ENCODE data around the gene ATOX1.
"Not testable (repeated sequence)": the region's sequence is repeated elsewhere in the genome, so short reads cannot be mapped to it uniquely, and the experiment has no call there.

ATOX1 gene

GRCh38 chr5:151730381-151730780, 28.1 kb downstream of the ATOX1 start:
- no peaks in the 10 kb centered on the region for H3K9me2 ChIP-seq (replicated peaks; ENCODE audit: insufficient read depth, low read length)
- no peak for TF ChIP-seq EZH2 (optimal IDR thresholded peaks at IDR 0.05; ENCODE audit: low read depth, low read length)
- TF ChIP-seq EZH2phosphoT487 (IDR thresholded peaks at IDR 0.05; ENCODE audit: low read length) = no peak
- TF ChIP-seq, protein P1, sequence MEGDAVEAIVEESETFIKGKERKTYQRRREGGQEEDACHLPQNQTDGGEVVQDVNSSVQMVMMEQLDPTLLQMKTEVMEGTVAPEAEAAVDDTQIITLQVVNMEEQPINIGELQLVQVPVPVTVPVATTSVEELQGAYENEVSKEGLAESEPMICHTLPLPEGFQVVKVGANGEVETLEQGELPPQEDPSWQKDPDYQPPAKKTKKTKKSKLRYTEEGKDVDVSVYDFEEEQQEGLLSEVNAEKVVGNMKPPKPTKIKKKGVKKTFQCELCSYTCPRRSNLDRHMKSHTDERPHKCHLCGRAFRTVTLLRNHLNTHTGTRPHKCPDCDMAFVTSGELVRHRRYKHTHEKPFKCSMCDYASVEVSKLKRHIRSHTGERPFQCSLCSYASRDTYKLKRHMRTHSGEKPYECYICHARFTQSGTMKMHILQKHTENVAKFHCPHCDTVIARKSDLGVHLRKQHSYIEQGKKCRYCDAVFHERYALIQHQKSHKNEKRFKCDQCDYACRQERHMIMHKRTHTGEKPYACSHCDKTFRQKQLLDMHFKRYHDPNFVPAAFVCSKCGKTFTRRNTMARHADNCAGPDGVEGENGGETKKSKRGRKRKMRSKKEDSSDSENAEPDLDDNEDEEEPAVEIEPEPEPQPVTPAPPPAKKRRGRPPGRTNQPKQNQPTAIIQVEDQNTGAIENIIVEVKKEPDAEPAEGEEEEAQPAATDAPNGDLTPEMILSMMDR (IDR thresholded peaks at IDR 0.05; ENCODE audit: low read length) = no peak
- H3K4me2 ChIP-seq (ENCODE audit: low read depth, low read length) = no peak overlapping the region
- H3K9me3 ChIP-seq (replicated peaks; ENCODE audit: insufficient read depth, low read length) = no peaks in the 10 kb centered on the region
- no peaks in the 10 kb centered on the region for H3K79me2 ChIP-seq (ENCODE audit: low read length)
- H3K4me3 ChIP-seq (ENCODE audit: low read length) = no peak overlapping the region
- no peaks in the 10 kb centered on the region for H4K20me1 ChIP-seq (ENCODE audit: insufficient read depth, low read length)
- H3K27ac ChIP-seq (ENCODE audit: low read length) = no peak overlapping the region
- DNase-seq = no peak
- no peaks in the 10 kb centered on the region for H3K36me3 ChIP-seq (replicated peaks; ENCODE audit: insufficient read depth, low read length)
- H3F3A ChIP-seq (ENCODE audit: insufficient read depth, low read length) = no peaks in the 10 kb centered on the region
- H3K4me1 ChIP-seq (ENCODE audit: low read length) = no peaks in the 10 kb centered on the region
- no peak overlapping the region for H2AFZ ChIP-seq (ENCODE audit: low read length)
- no peak overlapping the region for H3K9ac ChIP-seq (ENCODE audit: low read length)
- no peaks in the 10 kb centered on the region for H3K27me3 ChIP-seq (replicated peaks; ENCODE audit: insufficient read depth, low read length)

- not testable (repeated sequence) for H3F3A ChIP-seq (ENCODE audit: insufficient read depth, low read length); H3K4me3 ChIP-seq (ENCODE audit: low read length); H3K9me3 ChIP-seq (replicated peaks; ENCODE audit: insufficient read depth, low read length); H3K9me2 ChIP-seq (replicated peaks; ENCODE audit: insufficient read depth, low read length); H3K79me2 ChIP-seq (ENCODE audit: low read length); H3K27me3 ChIP-seq (replicated peaks; ENCODE audit: insufficient read depth, low read length); H3K4me1 ChIP-seq (ENCODE audit: low read length); H3K9ac ChIP-seq (ENCODE audit: low read length); H3K27ac ChIP-seq (ENCODE audit: low read length); H3K36me3 ChIP-seq (replicated peaks; ENCODE audit: insufficient read depth, low read length); H4K20me1 ChIP-seq (ENCODE audit: insufficient read depth, low read length); H2AFZ ChIP-seq (ENCODE audit: low read length); DNase-seq; H3K4me2 ChIP-seq (ENCODE audit: low read depth, low read length)
Observed at GRCh38 chr5:151729597-151729996, 28.8 kb downstream of the ATOX1 start.

DNA sequence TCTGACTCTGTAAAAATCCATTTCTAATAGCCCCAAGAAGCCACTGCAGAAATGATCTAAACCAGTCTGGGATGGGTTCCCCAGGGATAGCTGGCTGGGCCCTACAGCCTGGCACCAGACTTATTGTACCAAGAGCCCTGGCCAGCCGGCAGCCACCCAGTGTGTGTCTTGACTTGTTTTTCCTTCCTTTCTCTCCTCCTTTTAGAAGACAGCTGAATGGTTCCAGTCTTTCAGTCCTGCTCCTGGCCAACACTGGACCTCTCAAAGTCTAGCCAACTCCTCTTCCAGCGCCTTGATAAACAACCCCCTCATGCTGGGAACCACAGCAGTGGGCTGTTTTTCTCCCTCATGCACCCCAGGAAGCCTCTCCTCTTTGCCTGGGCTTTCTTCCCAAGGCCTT, 34.1 kb downstream of the ATOX1 start:
- Histone ChIP-seq H3K9me3 (replicated peaks; ENCODE audit: insufficient read depth, low read length) (no peaks in the 10 kb centered on the region), H3K27me3 (replicated peaks; ENCODE audit: insufficient read depth, low read length) (no peaks in the 10 kb centered on the region), H2AFZ (ENCODE audit: low read length) (no peak overlapping the region), H3K36me3 (replicated peaks; ENCODE audit: insufficient read depth, low read length) (no peaks in the 10 kb centered on the region), H3K79me2 (ENCODE audit: low read length) (no peaks in the 10 kb centered on the region), H3K4me2 (ENCODE audit: low read depth, low read length) (no peak overlapping the region), H3K9ac (ENCODE audit: low read length) (no peak overlapping the region), H3F3A (ENCODE audit: insufficient read depth, low read length) (peaks cover 38% of the 10 kb centered on the region), H3K27ac (ENCODE audit: low read length) (no peak overlapping the region), H3K4me1 (ENCODE audit: low read length) (peaks cover 52% of the 10 kb centered on the region), H3K4me3 (ENCODE audit: low read length) (no peak overlapping the region), H3K9me2 (replicated peaks; ENCODE audit: insufficient read depth, low read length) (no peaks in the 10 kb centered on the region), H4K20me1 (ENCODE audit: insufficient read depth, low read length) (no peaks in the 10 kb centered on the region)
- TF ChIP-seq EZH2 (optimal IDR thresholded peaks at IDR 0.05; ENCODE audit: low read depth, low read length) = no peak
- TF ChIP-seq, protein P1 (IDR thresholded peaks at IDR 0.05; ENCODE audit: low read length) = no peak
- no peak for TF ChIP-seq EZH2phosphoT487 (IDR thresholded peaks at IDR 0.05; ENCODE audit: low read length)
- no peak for DNase-seq

DNA sequence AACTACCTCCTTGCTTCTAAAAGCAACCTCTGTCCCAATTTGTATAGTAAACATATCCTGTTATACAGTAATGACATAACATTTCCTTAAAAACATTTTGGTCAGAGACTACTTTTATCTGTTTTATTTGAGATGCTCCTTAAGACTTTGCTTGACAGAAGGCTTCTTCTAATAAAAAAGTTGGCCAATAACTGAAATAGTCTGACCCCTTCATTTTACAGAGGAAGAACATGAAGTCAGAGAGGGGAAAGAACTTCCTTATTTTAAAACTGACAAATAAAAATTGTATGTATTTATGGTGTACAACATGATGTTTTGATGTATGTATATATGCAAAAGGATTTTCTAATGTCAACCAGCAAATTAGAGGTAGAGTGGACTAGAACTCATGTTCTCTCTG, 35.9 kb downstream of the ATOX1 start:
- Histone ChIP-seq H3K4me2 (ENCODE audit: low read depth, low read length) (peak overlapping the region; percentile 84; the same call in 1 of the 2 replicates), H3F3A (ENCODE audit: insufficient read depth, low read length) (peaks cover 38% of the 10 kb centered on the region), H3K9me3 (replicated peaks; ENCODE audit: insufficient read depth, low read length) (no peaks in the 10 kb centered on the region), H3K9ac (ENCODE audit: low read length) (no peak overlapping the region), H2AFZ (ENCODE audit: low read length) (no peak overlapping the region), H3K27me3 (replicated peaks; ENCODE audit: insufficient read depth, low read length) (no peaks in the 10 kb centered on the region), H3K9me2 (replicated peaks; ENCODE audit: insufficient read depth, low read length) (no peaks in the 10 kb centered on the region), H3K4me3 (ENCODE audit: low read length) (no peak overlapping the region), H3K36me3 (replicated peaks; ENCODE audit: insufficient read depth, low read length) (no peaks in the 10 kb centered on the region), H3K4me1 (ENCODE audit: low read length) (peaks cover 52% of the 10 kb centered on the region), H4K20me1 (ENCODE audit: insufficient read depth, low read length) (no peaks in the 10 kb centered on the region), H3K27ac (ENCODE audit: low read length) (peak overlapping the region; percentile 96; the same call in 1 of the 2 replicates), H3K79me2 (ENCODE audit: low read length) (no peaks in the 10 kb centered on the region)
- DNase-seq = no peak
- TF ChIP-seq, protein P1 (IDR thresholded peaks at IDR 0.05; ENCODE audit: low read length) = no peak
